ENCODE data around the gene TTLL4.

Gene TTLL4

DNA sequence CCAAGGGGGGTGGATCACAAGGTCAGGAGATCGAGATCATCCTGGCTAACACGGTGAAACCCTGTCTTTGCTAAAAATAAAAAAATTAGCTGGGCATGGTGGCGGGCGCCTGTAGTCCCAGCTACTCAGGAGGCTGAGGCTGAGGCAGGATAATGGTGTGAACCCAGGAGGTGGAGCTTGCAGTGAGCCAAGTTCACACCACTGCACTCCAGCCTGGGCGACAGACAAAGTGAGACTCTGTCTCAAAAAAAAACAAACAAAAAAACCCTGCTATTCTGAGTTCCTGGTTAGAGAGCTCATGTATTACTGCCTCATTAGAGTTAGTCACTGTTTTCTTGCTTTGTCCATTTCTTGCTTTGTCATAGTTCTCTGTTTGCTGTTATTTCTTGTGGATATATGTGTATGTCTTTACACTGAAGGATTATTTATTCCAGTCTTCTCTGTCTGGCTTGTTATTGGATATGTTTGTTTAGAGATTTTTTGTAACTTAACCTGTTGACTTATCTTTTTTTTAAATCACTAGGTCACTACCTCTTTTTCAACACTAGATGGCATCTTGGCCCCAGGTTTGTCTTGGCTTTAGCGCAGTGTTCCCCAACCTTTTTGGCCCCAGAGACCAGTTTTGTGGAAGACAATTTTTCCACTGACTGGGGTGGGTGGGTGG, 17.0 kb downstream of the TTLL4 start:
- H3K27ac ChIP-seq (replicated peaks) = no peak overlapping the region
- peak in 1 of 2 experiments; percentile 52 for DNase-seq (ENCODE audit: low read depth in 1 of 2, low spot score in 1 of 2)
- H3K4me3 ChIP-seq (replicated peaks; ENCODE audit: insufficient read depth, low read length) = no peak overlapping the region
- TF ChIP-seq, protein P1, sequence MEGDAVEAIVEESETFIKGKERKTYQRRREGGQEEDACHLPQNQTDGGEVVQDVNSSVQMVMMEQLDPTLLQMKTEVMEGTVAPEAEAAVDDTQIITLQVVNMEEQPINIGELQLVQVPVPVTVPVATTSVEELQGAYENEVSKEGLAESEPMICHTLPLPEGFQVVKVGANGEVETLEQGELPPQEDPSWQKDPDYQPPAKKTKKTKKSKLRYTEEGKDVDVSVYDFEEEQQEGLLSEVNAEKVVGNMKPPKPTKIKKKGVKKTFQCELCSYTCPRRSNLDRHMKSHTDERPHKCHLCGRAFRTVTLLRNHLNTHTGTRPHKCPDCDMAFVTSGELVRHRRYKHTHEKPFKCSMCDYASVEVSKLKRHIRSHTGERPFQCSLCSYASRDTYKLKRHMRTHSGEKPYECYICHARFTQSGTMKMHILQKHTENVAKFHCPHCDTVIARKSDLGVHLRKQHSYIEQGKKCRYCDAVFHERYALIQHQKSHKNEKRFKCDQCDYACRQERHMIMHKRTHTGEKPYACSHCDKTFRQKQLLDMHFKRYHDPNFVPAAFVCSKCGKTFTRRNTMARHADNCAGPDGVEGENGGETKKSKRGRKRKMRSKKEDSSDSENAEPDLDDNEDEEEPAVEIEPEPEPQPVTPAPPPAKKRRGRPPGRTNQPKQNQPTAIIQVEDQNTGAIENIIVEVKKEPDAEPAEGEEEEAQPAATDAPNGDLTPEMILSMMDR (IDR thresholded peaks at IDR 0.05; ENCODE audit: insufficient read depth, low read length) = peak; percentile 40
- TF ChIP-seq POLR2AphosphoS5 (IDR thresholded peaks at IDR 0.05; ENCODE audit: low read depth) (no peak), SPI1 (IDR thresholded peaks at IDR 0.05; ENCODE audit: borderline replicate concordance, low read depth) (no peak)
- no peaks in the 10 kb centered on the region for H3K27me3 ChIP-seq (ENCODE audit: insufficient read depth, poor library complexity, severe bottlenecking)

DNA sequence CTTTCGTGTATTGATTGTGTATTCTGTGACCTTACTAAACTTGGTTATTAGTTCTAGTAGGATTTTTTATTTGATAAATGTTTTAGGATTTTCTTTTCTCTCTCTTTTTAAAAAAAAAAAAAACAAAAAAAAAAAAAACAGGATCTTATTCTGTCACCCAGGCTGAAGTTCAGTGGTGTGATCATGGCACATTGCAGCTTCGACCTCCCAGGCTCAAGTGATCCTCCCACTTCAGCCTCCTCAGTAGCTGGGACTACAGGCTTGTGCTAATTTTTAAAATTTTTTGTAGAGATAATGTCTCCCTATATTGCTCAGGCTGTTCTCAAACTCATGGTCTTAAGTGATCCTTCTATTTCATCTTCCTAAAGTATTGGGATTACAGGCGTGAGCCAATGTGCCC, 19.0 kb downstream of the TTLL4 start:
- Histone ChIP-seq H3K27me3 (ENCODE audit: insufficient read depth, poor library complexity, severe bottlenecking) (no peaks in the 10 kb centered on the region), H3K4me3 (replicated peaks; ENCODE audit: insufficient read depth, low read length) (no peak overlapping the region), H3K27ac (replicated peaks) (no peak overlapping the region)
- TF ChIP-seq SPI1 (IDR thresholded peaks at IDR 0.05; ENCODE audit: borderline replicate concordance, low read depth) = no peak
- no peak for TF ChIP-seq POLR2AphosphoS5 (IDR thresholded peaks at IDR 0.05; ENCODE audit: low read depth)
- TF ChIP-seq, protein P2, sequence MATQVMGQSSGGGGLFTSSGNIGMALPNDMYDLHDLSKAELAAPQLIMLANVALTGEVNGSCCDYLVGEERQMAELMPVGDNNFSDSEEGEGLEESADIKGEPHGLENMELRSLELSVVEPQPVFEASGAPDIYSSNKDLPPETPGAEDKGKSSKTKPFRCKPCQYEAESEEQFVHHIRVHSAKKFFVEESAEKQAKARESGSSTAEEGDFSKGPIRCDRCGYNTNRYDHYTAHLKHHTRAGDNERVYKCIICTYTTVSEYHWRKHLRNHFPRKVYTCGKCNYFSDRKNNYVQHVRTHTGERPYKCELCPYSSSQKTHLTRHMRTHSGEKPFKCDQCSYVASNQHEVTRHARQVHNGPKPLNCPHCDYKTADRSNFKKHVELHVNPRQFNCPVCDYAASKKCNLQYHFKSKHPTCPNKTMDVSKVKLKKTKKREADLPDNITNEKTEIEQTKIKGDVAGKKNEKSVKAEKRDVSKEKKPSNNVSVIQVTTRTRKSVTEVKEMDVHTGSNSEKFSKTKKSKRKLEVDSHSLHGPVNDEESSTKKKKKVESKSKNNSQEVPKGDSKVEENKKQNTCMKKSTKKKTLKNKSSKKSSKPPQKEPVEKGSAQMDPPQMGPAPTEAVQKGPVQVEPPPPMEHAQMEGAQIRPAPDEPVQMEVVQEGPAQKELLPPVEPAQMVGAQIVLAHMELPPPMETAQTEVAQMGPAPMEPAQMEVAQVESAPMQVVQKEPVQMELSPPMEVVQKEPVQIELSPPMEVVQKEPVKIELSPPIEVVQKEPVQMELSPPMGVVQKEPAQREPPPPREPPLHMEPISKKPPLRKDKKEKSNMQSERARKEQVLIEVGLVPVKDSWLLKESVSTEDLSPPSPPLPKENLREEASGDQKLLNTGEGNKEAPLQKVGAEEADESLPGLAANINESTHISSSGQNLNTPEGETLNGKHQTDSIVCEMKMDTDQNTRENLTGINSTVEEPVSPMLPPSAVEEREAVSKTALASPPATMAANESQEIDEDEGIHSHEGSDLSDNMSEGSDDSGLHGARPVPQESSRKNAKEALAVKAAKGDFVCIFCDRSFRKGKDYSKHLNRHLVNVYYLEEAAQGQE (IDR thresholded peaks at IDR 0.05; ENCODE audit: insufficient replicate concordance, low read depth) = no peak
- no peak for TF ChIP-seq GABPA (IDR thresholded peaks at IDR 0.05; ENCODE audit: low read depth)
- TF ChIP-seq, protein P1 (IDR thresholded peaks at IDR 0.05; ENCODE audit: insufficient read depth, low read length) = no peak
- no peak for DNase-seq (ENCODE audit: low read depth in 1 of 2, low spot score in 1 of 2)

DNA sequence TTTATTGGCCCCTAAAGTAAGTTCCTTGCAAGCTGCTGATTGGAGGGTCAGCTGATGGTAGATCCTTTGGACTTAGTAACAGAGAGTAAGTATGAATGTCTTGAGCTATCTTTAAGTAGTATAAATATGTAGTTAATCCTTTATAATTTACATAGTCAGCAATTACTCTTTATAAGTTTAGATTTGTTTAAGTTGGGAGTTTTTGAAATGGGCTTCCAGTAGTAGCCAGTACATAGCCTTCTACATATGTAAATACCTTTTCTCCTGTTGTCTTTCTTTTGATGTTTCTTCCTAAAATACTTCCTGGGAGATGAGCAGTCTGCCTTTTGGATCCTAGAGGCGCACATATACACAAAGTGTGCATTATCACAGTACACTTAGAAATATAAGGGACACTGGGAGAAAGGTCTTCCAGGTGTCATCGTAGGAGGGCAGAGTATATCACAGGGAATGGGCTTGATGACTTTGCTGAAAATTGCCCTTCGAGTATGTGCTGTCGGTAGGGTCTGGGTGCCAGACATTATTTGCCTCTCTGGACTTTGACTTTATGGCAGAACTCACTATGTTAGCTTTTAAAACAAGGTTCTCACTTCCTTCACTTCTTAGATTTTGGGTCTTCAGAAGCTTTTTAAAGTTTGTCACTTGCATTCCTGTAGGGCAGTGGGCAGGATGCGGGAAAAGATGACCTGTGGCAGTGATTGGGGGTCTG, 21.6 kb downstream of the TTLL4 start:
- Histone ChIP-seq H3K27me3 (ENCODE audit: insufficient read depth, poor library complexity, severe bottlenecking) (no peaks in the 10 kb centered on the region), H3K27ac (replicated peaks) (peak overlapping the region; percentile 75), H3K4me3 (replicated peaks; ENCODE audit: insufficient read depth, low read length) (no peak overlapping the region)
- no peak for TF ChIP-seq GABPA (IDR thresholded peaks at IDR 0.05; ENCODE audit: low read depth)
- TF ChIP-seq POLR2AphosphoS5 (IDR thresholded peaks at IDR 0.05; ENCODE audit: low read depth) = no peak
- TF ChIP-seq SPI1 (IDR thresholded peaks at IDR 0.05; ENCODE audit: borderline replicate concordance, low read depth) = no peak
- TF ChIP-seq, protein P1 (IDR thresholded peaks at IDR 0.05; ENCODE audit: insufficient read depth, low read length) = no peak
- TF ChIP-seq, protein P2 (IDR thresholded peaks at IDR 0.05; ENCODE audit: insufficient replicate concordance, low read depth) = no peak
- DNase-seq (ENCODE audit: low read depth in 1 of 2, low spot score in 1 of 2) = no peak
